C4-2B (cell line): Measurements from ENCODE around the gene NPAS3.

Experiments used
- CTCF ChIP-seq: fragments of 450-650 bp; conservative IDR thresholded peaks from 2 replicates; pipeline ENCODE4 v1.5.1; 2017; ENCODE audit warnings: mild to moderate bottlenecking
- ZFX ChIP-seq: fragments of 450-650 bp; IDR thresholded peaks from 2 replicates; pipeline ENCODE4 v1.6.1; 2017

GRCh38 chr14:33297565-33297964 is 358.9 kb downstream of the NPAS3 start:
- TF ChIP-seq CTCF (no peak), ZFX (no peak)
